ENCODE results near the gene PRKCA. TPM values are rescaled to one million over a fixed set of nuclear protein-coding genes. Genes with fewer than 3 reads are reported as not detected.
"Not testable (repeated sequence)": the region's sequence is repeated elsewhere in the genome, so short reads cannot be mapped to it uniquely, and the experiment has no call there.

PRKCA gene
- total RNA-seq, 2 donors from 2014 or later, result 6.5 to 6.6 TPM

DNA sequence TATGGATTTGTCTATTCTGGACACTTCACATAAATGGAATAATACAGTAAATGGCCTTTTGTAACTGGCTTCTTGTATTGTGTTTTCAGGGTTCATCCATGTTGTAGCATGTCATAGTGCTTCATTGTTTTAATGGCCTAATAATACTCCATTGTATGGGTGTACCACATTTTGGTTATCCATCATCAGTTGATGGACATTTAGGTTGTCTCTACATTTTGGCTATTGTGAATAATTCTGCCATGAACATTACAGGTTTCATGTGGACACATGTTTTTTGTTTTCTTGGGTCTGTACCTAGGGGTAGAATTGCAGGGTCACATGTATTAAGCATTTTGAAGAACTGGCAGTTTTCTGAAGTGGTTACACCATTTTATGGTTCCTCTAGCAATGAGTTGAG is 309.0 kb downstream of the PRKCA start:
- DNase-seq (no peak), ATAC-seq (no peak)
- H3K27ac ChIP-seq, result no peak overlapping the region
- intact Hi-C loops (cut with DNase I), result no loop called here
- H3K4me3 ChIP-seq, result no peak overlapping the region
- no peaks in the 10 kb centered on the region for H3K36me3 ChIP-seq (replicated peaks in 1 of 2; ENCODE audit: insufficient read depth in 1 of 2, low read depth in 2 of 2)
- no peaks in the 10 kb centered on the region for H3K9me3 ChIP-seq
- no peak for TF ChIP-seq POLR2A (IDR thresholded peaks at IDR 0.05)
- TF ChIP-seq, protein P1, sequence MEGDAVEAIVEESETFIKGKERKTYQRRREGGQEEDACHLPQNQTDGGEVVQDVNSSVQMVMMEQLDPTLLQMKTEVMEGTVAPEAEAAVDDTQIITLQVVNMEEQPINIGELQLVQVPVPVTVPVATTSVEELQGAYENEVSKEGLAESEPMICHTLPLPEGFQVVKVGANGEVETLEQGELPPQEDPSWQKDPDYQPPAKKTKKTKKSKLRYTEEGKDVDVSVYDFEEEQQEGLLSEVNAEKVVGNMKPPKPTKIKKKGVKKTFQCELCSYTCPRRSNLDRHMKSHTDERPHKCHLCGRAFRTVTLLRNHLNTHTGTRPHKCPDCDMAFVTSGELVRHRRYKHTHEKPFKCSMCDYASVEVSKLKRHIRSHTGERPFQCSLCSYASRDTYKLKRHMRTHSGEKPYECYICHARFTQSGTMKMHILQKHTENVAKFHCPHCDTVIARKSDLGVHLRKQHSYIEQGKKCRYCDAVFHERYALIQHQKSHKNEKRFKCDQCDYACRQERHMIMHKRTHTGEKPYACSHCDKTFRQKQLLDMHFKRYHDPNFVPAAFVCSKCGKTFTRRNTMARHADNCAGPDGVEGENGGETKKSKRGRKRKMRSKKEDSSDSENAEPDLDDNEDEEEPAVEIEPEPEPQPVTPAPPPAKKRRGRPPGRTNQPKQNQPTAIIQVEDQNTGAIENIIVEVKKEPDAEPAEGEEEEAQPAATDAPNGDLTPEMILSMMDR (IDR thresholded peaks at IDR 0.05), result no peak
- no peaks in the 10 kb centered on the region for H3K4me1 ChIP-seq
- no peaks in the 10 kb centered on the region for H3K27me3 ChIP-seq

DNA sequence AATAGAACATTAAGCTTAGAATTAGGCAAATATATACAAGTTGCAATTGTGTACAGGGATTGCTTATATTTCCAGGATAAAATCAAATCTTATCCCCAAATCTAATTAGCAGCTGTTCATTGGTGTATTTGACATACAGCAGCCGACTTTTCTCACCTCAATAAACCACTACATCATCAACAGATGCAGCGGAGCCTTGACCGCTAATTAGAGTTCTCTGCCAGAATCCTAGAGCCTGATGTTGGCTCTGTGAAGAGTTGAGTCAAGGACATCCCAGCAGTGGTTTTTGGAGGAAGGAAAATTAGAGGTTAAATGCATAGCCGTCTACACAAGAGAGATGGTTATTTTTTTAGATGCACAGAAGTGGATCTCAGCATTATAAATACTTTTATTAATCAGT is 310.6 kb downstream of the PRKCA start:
- WGBS, 2 donors, result 85 to 86% methylated on average over 4 of the region's 4 CpGs
- H3K4me1 ChIP-seq, result no peaks in the 10 kb centered on the region
- intact Hi-C loops (cut with DNase I), result no loop called here
- H3K4me3 ChIP-seq, result no peak overlapping the region
- DNase-seq (no peak), ATAC-seq (no peak)
- no peak overlapping the region for H3K27ac ChIP-seq
- no peaks in the 10 kb centered on the region for H3K9me3 ChIP-seq
- no peaks in the 10 kb centered on the region for H3K27me3 ChIP-seq
- H3K36me3 ChIP-seq (replicated peaks in 1 of 2; ENCODE audit: insufficient read depth in 1 of 2, low read depth in 2 of 2), result no peaks in the 10 kb centered on the region
- TF ChIP-seq POLR2A (IDR thresholded peaks at IDR 0.05), result no peak
- TF ChIP-seq, protein P1 (IDR thresholded peaks at IDR 0.05), result no peak

DNA sequence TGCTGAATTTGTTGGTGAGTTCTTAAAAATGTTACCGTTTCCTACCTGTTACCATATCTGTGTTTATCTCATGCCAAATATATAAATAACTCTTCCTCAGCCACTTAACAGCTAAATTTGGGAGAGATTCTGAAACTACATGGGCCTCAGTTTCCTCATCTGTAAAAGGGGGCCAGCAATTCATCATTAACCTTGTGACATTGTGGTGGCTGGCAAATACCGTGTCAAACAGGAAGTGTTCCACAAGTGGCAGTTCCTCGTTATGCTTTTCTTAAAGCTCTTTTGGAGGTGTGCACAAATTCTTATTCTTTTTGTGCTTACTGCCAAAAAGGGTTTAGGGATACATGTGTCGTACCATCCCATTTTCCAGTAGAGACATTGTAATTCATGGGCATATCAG is 312.1 kb downstream of the PRKCA start:
- no peaks in the 10 kb centered on the region for H3K36me3 ChIP-seq (replicated peaks in 1 of 2; ENCODE audit: insufficient read depth in 1 of 2, low read depth in 2 of 2)
- no peak overlapping the region for H3K4me3 ChIP-seq
- intact Hi-C loops (cut with DNase I), result no loop called here
- H3K27me3 ChIP-seq, result no peaks in the 10 kb centered on the region
- DNase-seq (no peak), ATAC-seq (no peak)
- 80 to 87% methylated on average over 4 of the region's 4 CpGs for WGBS, 2 donors
- H3K27ac ChIP-seq, result no peak overlapping the region
- no peaks in the 10 kb centered on the region for H3K4me1 ChIP-seq
- TF ChIP-seq POLR2A (IDR thresholded peaks at IDR 0.05), result no peak
- TF ChIP-seq, protein P1 (IDR thresholded peaks at IDR 0.05), result no peak
- H3K9me3 ChIP-seq, result no peaks in the 10 kb centered on the region

DNA sequence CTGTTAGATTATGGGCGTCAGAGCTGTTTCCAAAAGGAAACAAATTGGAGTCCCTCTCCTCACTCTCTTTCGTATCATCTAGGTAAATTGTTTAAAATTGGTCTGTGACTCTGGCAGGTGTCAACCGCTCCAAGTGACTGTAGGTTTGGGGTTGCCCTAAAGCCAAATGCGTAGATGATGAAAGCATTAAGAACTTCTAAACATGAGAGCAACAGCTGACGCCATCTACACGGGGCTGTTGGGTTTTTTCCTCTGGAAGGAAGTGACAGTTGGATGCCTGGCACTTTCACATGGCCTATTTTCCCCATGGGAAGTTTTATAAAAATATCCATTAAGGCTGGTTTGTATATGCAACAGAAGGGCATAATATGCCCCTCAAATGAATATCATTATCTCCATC is 316.8 kb downstream of the PRKCA start:
- WGBS, 2 donors, result 80 to 90% methylated on average over 6 of the region's 6 CpGs
- no peak for TF ChIP-seq POLR2A (IDR thresholded peaks at IDR 0.05)
- TF ChIP-seq, protein P1 (IDR thresholded peaks at IDR 0.05), result no peak
- no peak for DNase-seq
- no peak for ATAC-seq
- Histone ChIP-seq H3K4me3 (no peak overlapping the region), H3K27me3 (no peaks in the 10 kb centered on the region), H3K27ac (no peak overlapping the region), H3K4me1 (no peaks in the 10 kb centered on the region), H3K9me3 (no peaks in the 10 kb centered on the region), H3K36me3 (replicated peaks in 1 of 2; ENCODE audit: insufficient read depth in 1 of 2, low read depth in 2 of 2) (no peaks in the 10 kb centered on the region)
- intact Hi-C loops (cut with DNase I), result no loop called here

DNA sequence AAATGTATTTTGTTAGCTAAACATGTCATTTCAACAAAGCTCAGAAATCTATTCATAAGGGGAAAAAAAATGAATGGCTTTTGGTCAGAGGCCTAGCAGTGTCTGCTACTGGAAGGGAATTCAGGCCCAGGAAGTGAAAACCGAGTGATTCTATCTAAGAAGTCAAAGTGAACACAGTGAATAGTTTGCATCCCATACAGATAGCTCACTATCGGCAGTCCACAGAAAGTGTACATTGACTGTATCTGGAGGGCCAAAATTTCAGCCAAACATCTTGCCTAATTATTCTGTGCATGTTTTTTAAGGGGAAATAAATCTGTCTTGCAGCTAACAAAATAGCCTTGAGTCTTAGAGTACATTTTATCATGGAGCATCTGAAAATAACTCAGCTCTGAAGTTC is 318.1 kb downstream of the PRKCA start:
- 71 to 81% methylated on average over 2 of the region's 2 CpGs for WGBS, 2 donors
- Histone ChIP-seq H3K27ac (no peak overlapping the region), H3K4me3 (no peak overlapping the region), H3K9me3 (no peaks in the 10 kb centered on the region), H3K36me3 (replicated peaks in 1 of 2; ENCODE audit: insufficient read depth in 1 of 2, low read depth in 2 of 2) (no peaks in the 10 kb centered on the region), H3K4me1 (no peaks in the 10 kb centered on the region), H3K27me3 (no peaks in the 10 kb centered on the region)
- TF ChIP-seq, protein P1 (IDR thresholded peaks at IDR 0.05), result no peak
- no peak for TF ChIP-seq POLR2A (IDR thresholded peaks at IDR 0.05)
- no peak for DNase-seq
- intact Hi-C loops (cut with DNase I), result no loop called here
- ATAC-seq, result no peak

DNA sequence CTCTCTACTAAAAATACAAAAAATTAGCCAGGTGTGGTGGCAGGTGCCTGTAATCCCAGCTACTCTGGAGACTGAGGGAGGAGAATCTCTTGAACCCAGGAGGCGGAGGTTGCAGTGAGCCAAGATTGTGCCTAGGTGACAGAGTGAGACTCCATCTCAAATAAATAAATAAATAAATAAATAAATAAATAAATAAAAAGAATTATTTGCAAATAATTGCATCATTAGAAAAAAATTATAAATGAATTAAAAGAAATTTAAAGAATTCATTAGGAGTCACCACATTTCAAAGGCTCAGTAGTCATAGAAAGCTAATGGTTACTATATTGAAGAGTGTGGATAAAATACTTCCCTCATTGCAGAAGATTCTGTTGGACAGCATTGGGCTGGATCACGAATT is 322.2 kb downstream of the PRKCA start:
- 79 to 84% methylated on average over 2 of the region's 2 CpGs for WGBS, 2 donors
- intact Hi-C loops (cut with DNase I); H3K36me3 ChIP-seq (replicated peaks in 1 of 2; ENCODE audit: insufficient read depth in 1 of 2, low read depth in 2 of 2); ATAC-seq; H3K4me3 ChIP-seq; H3K27me3 ChIP-seq; DNase-seq; H3K9me3 ChIP-seq; H3K4me1 ChIP-seq; H3K27ac ChIP-seq: not testable (repeated sequence)
